Lung (tissue), 12 donors: ENCODE results near the gene MFRP. TPM values are rescaled to one million over a fixed set of nuclear protein-coding genes. Genes with fewer than 3 reads are reported as not detected.

ENCODE experiments used
- ATAC-seq: fragments of 200-7000 bp; cut with Tn5 transposase; one replicate; pipeline ENCODE4 v1.9.1; 2020; ENCODE audit warnings: moderate number of reproducible peaks; ENCODE audit not compliant: insufficient read depth, low FRiP score
- DNase-seq, 3 donors: peaks; one replicate each; pipeline ENCODE4 v3.0.0-alpha.2; 2013 to 2017
- H3K27ac ChIP-seq, 2 donors: one replicate each; pipeline ENCODE4 v1.5.1; 2013; ENCODE audit warnings: mild to moderate bottlenecking in 2 of 2, moderate library complexity in 2 of 2, control low read depth in 1 of 2, inconsistent platforms in 1 of 2, low read depth in 1 of 2, low read length in 1 of 2
- H3K27me3 ChIP-seq, 3 donors: one replicate each; pipeline ENCODE4 v1.5.1; 2013; ENCODE audit warnings: low read length in 2 of 3; ENCODE audit not compliant: control insufficient read depth in 3 of 3, insufficient read depth in 3 of 3
- H3K36me3 ChIP-seq, 4 donors: one replicate each; pipeline ENCODE4 v1.5.1; 2013; ENCODE audit warnings: low read length in 4 of 4, mild to moderate bottlenecking in 1 of 4, moderate library complexity in 1 of 4; ENCODE audit not compliant: control insufficient read depth in 4 of 4, insufficient read depth in 4 of 4
- H3K4me1 ChIP-seq, 5 donors: one replicate each; pipeline ENCODE4 v1.5.1; 2013; ENCODE audit warnings: low read length in 5 of 5, mild to moderate bottlenecking in 2 of 5, moderate library complexity in 1 of 5; ENCODE audit not compliant: control insufficient read depth in 5 of 5, insufficient read depth in 5 of 5
- H3K4me3 ChIP-seq: one replicate; pipeline ENCODE4 v1.5.1; 2013; ENCODE audit warnings: mild to moderate bottlenecking, control low read depth, moderate library complexity
- H3K9ac ChIP-seq, 2 donors: one replicate each; pipeline ENCODE4 v1.5.1; 2013; ENCODE audit warnings: low read length in 2 of 2, control low read depth in 1 of 2; ENCODE audit not compliant: insufficient read depth in 1 of 2
- H3K9me3 ChIP-seq, 4 donors: one replicate each; pipeline ENCODE4 v1.5.1; 2013; ENCODE audit warnings: low read length in 3 of 4, mild to moderate bottlenecking in 1 of 4, moderate library complexity in 1 of 4; ENCODE audit not compliant: control insufficient read depth in 4 of 4, insufficient read depth in 3 of 4
- WGBS, 2 donors: extraction: QIAGEN DNeasy Blood & Tissue Kit; methylation state at CpG; one replicate each; pipeline ENCODE4 v1.1.7; 2013; 5-methylcytosine and 5-hydroxymethylcytosine counted together
- polyA plus RNA-seq, 2 donors: library from polyadenylated mRNA; stranded (reverse); fragments of 200-250 nt; gene quantifications; one replicate each; pipeline ENCODE4 v1.2.1, GENCODE V29; 2013
- total RNA-seq, 2 donors: library from RNA; depleted of rRNA in 1 of 2; stranded (reverse); fragments of >200 nt in 1 of 2; gene quantifications; one replicate each; pipeline ENCODE4 v1.2.1, GENCODE V29; 2014 to 2021
- TF ChIP-seq, protein P1 (sequence below): IDR thresholded peaks from 2 replicates; pipeline ENCODE4 v1.5.1; 2012; ENCODE audit warnings: mild to moderate bottlenecking; ENCODE audit errors: control extremely low read depth, extremely low read depth
- donor health status: control.
- donor health status: control.
- donor health status: Bipolar disorder and iron deficiency.
- donor health status: healthy.
- donor health status: DM: yes; HTN: yes; CAD: no.

Gene MFRP
- total and polyA plus RNA-seq, 4 donors = not detected

GRCh38 chr11:119369132-119369925 lies 22.8 kb upstream of the MFRP start:
- TF ChIP-seq, protein P1, sequence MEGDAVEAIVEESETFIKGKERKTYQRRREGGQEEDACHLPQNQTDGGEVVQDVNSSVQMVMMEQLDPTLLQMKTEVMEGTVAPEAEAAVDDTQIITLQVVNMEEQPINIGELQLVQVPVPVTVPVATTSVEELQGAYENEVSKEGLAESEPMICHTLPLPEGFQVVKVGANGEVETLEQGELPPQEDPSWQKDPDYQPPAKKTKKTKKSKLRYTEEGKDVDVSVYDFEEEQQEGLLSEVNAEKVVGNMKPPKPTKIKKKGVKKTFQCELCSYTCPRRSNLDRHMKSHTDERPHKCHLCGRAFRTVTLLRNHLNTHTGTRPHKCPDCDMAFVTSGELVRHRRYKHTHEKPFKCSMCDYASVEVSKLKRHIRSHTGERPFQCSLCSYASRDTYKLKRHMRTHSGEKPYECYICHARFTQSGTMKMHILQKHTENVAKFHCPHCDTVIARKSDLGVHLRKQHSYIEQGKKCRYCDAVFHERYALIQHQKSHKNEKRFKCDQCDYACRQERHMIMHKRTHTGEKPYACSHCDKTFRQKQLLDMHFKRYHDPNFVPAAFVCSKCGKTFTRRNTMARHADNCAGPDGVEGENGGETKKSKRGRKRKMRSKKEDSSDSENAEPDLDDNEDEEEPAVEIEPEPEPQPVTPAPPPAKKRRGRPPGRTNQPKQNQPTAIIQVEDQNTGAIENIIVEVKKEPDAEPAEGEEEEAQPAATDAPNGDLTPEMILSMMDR = no peak
- Histone ChIP-seq H3K27ac (peak overlapping the region in 1 of 2 donors; percentile 86), H3K4me3 (no peak overlapping the region), H3K27me3 (peaks cover 0 to 13% (median 9%) of the 10 kb centered on the region in 3 donors), H3K9me3 (no peaks in the 10 kb centered on the region), H3K9ac (no peak overlapping the region), H3K4me1 (peaks cover 4 to 24% (median 14%) of the 10 kb centered on the region in 5 donors), H3K36me3 (no peaks in the 10 kb centered on the region)
- WGBS, 2 donors = 74 to 89% methylated on average over 13 of the region's 13 CpGs
- DNase-seq (no peak), ATAC-seq (no peak)

GRCh38 chr11:119368121-119369034 lies 21.9 kb upstream of the MFRP start:
- Histone ChIP-seq H3K9ac (no peak overlapping the region), H3K36me3 (no peaks in the 10 kb centered on the region), H3K9me3 (no peaks in the 10 kb centered on the region), H3K4me3 (no peak overlapping the region), H3K27me3 (peaks cover 0 to 14% (median 9%) of the 10 kb centered on the region in 3 donors), H3K4me1 (peaks cover 4 to 21% (median 16%) of the 10 kb centered on the region in 5 donors), H3K27ac (peak overlapping the region in 1 of 2 donors; percentile 86)
- ATAC-seq (no peak), DNase-seq (no peak)
- 68 to 75% methylated on average over 17 of the region's 17 CpGs for WGBS, 2 donors
- TF ChIP-seq, protein P1 = no peak

GRCh38 chr11:119367661-119368120 lies 21.2 kb upstream of the MFRP start:
- Histone ChIP-seq H3K36me3 (no peaks in the 10 kb centered on the region), H3K4me1 (peaks cover 4 to 21% (median 16%) of the 10 kb centered on the region in 5 donors), H3K9ac (no peak overlapping the region), H3K27me3 (peaks cover 0 to 16% (median 9%) of the 10 kb centered on the region in 3 donors), H3K27ac (peak overlapping the region in 1 of 2 donors; percentile 86), H3K9me3 (no peaks in the 10 kb centered on the region), H3K4me3 (no peak overlapping the region)
- DNase-seq = no peak
- TF ChIP-seq, protein P1 = no peak
- ATAC-seq = no peak
- WGBS, 2 donors = 77 to 80% methylated on average over 9 of the region's 9 CpGs
